GM19193 (cell line): Measurements from ENCODE around the gene NRL.

Source experiments
- POLR2A ChIP-seq: IDR thresholded peaks from 4 replicates; pipeline ENCODE4 v1.6.1; 2011; ENCODE audit not compliant: insufficient read depth, insufficient read length; ENCODE audit errors: extremely low read depth

Gene NRL

DNA sequence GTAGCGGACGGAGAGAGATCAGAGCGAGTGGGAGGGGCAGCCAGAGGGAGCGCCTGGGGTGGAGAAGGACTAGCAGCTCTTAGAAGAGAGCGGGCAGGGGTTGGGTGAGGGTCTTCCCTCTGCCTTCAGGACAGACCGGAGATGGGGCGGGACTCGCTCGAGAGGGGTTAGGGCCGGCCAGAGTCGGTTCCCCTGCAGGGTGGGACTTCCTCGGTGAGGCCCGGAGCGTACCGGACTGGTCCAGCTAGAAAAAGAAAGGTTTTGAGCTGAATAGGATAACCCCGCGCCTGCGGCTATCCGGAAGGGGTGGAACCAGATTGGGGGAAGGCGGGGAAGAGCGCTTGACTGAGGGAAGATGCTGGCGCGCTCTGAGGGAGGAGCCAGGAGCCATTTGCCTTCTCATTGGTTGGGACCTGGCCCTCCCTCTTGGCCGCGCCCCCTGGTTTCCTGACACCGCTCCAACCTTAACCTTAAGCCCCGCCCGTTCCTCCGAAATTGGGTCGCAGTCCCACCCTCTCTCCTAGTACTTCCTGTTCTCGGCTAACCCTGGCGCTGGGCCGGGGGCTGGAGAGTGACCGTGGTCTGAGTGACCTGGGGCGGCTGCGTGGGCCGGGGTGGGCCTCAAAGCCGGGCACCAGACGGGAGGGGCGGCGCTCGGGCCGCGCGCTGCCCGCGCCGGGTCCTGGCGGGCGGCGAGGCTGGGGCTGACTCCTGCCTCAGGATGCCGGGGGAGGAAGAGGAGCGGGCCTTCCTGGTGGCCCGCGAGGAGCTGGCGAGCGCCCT lies 32.4 kb upstream of the NRL start, which contains the start of gene RNF31:
Gene RNF31 (plus strand): TSS at position 521 of the 783 bp plus-strand sequence. CDS start 201 bp downstream, at position 722.
- peak; percentile 70 for TF ChIP-seq POLR2A

DNA sequence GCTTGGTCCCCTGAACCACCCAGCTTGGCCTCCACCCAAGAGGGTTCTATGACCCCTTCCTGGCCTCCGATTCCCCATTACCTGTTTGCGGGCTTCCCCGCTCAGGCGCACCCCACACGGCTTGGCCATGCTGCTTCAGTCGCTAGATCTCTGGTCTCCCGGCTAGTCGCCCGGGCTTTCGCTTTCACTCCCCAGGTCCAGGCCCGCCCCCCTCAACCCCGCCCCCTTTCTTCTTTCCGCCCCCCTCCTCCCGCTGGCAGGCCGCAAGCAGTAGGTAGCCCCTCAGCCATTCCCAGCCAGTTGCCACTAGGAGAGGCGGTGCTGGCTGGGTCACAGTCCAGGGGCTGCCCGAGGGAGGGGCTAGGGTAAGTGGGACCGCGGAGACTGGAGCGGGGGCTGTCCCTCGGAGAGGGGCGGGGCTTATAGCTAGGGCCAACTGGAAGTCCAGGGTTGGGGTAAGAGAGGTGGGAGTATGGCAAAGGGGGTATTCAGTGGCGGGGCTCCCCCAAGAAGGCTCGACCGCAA lies 31.8 kb upstream of the NRL start, which contains the start of gene PSME2:
Gene PSME2 (minus strand): TSS at position 158 of the 525 bp plus-strand sequence. CDS start 29 bp downstream, at position 129.
- TF ChIP-seq POLR2A: peak; percentile 67

DNA sequence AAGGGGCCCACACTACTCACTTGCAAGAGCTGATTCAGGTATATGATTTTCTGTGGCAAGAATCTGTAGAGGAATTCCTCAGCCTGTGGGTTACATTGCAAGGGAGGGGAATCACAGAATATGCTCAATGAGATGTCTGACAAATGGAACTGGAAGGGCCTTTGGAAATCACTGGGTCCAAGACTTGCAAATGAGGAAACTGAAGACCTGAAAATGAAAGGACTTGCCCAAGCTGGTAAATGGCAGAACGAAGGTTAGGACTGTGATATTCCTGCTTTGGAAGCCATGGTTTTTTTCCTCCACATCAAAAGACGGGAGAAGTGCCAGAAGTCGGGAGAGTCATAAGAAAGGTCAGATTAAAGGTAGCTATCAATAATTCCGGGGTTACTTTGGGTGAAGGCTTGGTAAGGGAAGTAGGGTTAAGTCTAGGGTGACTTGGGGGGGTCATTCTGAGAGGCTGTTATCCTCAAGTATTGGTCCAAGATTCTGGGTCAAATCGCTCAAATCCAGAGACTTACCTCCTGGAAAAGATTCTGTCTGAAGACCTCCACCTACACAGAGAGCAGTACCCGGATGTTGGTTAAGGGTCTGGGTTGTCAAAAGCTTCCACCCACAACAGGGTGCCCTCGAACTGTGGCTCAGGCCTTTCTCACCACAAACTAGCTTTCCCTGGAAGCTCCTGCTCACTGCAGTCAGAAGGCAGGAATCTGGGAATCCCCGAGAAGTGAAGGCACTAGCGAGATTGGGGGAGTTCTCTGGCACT lies 31.1 kb upstream of the NRL start:
- TF ChIP-seq POLR2A: no peak

DNA sequence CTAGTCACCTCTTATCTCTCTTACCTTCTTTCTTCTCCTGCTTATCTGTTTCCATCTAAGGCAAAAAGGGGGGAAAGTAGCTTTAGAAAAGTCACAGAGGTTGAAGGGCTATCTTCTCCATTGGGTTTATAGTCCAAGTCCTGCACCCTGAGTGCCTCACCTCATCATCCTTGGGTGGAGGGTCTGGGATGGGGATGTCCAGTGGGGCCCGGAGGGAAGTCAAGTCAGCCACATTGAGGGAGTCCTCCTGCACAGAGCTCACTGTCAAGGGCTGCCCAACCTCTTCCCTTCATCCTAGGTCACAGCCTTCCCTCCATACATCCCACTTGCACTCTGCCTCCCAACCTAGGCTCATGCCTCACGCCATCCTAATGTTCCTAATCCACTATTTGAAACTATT lies 30.5 kb upstream of the NRL start:
- TF ChIP-seq POLR2A: no peak

DNA sequence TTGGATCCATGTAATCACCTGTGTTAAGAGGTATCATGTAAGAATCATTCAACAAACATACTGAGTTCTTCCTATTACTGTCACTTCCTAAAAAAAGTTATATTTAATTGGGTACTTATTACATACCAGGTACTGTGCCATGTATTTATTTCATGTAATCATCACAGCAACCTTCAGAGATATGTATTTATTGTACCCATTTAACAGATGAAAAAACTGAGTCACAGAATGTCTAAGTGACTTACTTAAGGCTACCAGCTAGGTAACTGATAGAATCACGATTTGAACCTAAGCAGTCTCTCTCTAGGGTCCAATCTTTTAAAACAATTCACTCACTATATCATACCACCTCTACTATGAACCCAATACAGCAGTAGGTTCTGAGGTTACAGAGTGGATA lies 29.7 kb upstream of the NRL start:
- no peak for TF ChIP-seq POLR2A

DNA sequence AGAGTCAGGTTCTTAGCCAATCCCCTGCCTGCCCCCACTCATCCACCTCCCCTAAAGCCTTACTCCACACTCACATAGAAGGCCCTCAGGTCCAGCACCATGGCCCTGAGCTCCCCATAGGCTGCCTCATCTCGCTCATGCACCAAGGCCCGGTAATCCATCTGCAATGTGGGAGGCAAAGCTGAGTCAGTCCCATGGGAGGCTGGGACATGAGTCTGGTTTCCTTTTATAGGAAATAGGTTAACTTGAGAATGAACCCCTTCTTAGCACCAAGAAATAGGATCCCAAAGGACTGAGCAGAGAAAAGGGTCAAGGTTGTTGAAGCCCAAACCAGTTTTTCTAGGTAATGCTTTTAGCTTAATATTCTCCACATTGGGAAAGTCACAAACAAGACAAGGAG lies 28.8 kb upstream of the NRL start:
- no peak for TF ChIP-seq POLR2A

DNA sequence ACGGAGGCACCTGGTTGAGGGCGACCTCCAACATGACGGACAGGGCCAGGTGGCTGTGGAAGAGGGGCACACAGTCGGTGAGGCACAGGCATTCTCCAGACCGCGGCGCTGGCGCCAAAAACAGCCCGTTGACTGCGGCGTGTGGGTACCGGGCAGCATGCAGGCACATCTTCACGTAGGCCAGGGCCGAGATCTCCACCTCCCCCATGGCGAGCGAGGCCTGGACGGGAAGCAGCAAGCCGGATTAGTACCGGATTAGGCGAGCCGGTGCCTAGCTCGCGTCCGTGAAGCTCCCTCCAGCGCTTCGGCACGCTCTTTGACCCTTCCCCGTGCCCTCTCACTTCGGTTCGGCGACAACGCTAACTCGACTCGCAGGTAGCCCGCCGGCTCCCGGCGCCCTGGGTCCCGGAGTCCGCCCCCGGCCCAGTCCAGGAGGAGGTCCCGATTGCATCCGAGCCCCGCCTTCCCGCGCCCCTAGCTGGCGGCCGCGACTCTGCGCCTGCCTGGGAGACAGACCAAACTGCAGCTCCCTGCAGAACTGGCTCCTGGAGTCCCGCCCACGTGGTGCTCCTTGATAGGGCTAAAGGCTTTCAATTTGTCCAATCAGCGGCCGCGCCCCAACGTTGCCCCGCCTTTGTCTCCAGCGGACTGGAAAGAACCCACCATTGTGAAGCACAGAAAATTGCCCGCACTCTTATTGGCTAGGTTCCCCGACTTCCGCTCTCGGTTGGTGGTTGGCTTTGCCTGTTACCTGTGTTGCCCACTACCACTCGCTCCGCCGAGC lies 26.5 kb upstream of the NRL start, which contains the start of gene EMC9:
Gene EMC9 (minus strand): TSS at position 495 of the 784 bp plus-strand sequence. CDS start 287 bp downstream, at position 208.
- peak; percentile 91 for TF ChIP-seq POLR2A

DNA sequence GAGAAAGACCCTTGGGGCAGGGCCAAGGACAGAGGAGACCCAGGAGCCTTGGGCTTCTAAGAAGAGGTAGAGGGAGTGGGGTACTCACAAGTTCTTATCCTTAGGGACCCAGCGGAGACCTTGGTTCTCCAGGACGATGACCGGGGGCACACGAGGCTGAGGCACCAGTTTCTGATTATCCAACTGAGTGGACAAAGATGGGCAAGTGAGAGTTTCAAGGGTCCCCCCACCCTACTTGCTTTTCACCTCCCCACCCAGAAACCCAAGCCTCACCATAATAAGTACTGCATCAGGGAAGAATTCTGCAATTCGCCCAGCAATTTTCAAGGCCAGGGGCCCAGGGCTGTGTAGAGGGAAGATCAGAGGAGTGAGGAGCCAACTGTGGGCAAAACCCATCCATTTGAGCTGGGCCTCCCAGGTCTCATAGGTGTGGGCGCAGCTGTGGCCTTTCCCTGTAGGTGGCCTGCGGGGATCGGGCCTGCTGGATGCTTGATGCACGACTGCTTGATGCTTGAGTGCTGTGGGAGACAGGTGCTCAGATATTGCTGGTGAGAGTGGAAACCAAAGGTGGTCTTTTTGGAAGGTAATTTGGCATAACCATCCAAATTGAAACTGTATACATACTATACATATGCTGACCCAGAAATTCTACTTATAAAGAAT lies 24.7 kb upstream of the NRL start:
- TF ChIP-seq POLR2A: peak; percentile 32

DNA sequence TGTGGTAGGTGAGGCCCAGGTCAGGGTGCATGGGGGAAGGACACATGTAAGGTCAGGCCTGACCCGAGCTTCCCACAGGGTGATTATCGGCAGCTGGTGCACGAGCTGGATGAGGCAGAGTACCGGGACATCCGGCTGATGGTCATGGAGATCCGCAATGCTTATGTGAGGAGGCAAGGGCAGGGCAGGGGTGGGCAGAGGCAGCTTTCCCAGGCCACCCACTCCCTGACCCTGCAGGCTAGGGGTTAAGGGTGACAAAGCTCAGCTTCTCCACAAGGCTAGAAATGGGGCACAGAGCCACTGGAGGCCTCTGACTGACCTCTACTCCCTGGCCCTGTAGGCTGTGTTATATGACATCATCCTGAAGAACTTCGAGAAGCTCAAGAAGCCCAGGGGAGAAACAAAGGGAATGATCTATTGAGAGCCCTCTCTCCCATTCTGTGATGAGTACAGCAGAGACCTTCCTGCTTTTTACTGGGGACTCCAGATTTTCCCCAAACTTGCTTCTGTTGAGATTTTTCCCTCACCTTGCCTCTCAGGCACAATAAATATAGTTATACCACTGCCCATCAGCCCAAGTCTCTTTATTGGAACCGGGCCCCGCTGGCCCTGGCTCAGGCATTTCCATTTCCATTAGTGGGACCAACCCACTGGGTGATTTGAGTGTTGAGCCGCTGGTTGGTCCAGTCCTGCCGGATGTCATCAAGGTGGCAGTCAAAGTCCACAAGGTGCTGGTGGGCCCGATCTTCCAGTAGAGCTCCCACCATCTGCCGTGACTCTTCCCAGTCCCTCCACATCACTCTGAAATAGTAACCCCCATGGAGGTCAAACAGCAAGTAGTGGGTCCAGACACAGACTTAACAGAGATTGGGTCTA lies 23.9 kb upstream of the NRL start:
- no peak for TF ChIP-seq POLR2A

DNA sequence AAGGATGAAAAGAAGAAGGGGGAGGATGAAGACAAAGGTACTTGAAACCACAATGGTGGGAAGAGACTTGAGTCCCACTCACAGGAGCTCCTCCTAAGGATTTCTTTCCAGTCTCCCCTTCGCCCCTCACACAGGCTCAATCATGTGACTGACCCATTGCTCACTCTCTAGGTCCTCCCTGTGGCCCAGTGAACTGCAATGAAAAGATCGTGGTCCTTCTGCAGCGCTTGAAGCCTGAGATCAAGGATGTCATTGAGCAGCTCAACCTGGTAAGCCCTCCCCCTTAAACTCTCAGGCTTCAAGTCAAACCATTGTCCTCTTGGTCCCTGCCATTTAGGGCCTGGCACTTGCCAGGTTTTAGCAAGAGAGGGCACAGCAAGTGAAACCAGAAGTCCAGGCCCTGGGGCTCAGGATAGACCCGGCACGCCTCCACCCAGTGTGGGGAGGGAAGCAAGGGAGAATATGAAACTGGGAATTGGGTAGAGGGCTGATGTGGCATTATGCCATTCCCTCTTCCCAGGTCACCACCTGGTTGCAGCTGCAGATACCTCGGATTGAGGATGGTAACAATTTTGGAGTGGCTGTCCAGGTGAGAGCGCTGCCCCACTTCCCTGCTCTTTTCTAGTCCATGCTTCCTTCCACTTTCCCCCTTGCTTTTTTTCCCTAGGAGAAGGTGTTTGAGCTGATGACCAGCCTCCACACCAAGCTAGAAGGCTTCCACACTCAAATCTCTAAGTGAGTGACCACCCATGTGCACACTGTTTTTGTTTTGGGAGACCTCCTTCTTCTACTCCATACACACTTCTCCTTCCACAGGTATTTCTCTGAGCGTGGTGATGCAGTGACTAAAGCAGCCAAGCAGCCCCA lies 23.0 kb upstream of the NRL start:
- TF ChIP-seq POLR2A: peak; percentile 15

DNA sequence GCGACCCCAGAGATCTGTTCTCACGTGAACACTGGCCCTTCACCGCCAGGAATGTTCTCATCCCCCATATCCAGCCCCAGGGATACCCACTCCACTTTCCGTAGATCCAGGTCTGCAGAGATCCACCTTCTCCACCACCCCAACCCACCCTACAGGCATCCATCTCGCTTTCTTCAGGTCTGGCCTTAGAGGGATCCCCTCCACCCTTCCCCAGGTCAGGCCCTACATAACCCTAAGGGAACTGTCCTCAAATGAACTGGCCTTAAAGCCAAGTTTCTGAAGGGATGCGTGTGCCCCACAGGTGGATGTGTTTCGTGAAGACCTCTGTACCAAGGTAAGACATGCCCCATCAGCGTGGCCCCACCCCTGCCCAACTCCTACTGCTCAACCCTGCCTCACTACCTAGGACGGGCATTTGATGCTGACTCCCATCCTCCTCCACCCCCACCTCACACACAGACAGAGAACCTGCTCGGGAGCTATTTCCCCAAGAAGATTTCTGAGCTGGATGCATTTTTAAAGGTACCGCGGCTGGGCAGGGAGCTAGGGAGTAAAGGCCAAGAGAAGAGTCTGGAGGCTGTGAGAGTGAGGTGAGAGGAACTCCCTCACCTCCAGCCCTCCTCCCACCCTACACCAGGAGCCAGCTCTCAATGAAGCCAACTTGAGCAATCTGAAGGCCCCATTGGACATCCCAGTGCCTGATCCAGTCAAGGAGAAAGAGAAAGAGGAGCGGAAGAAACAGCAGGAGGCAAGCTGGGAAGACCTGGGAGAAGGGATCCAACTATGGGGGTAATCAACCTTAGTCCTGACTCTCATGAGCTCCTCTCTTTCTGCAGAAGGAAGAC lies 22.2 kb upstream of the NRL start:
- no peak for TF ChIP-seq POLR2A
